ENCODE measurements around the gene WWOX.

WWOX gene

DNA sequence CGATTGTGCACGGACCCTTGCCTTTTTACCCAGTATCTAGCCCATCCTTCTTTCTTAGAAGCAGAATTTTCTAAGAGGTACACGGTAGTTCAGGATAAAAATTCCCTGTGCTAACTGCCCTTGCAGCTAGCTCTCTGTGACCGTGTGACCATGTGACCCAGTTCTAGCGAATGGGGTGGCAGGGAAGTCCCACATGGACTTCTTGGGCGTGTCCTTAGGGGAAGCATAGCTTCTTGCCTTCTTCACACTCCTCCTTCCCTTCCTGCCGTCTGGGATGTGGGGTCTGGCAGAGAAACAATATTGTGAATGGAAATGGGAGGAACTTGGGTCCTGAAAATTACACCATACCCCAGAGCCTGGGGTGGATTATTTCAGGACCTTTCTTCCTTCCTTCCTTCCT, 830.4 kb downstream of the WWOX start:
- Histone ChIP-seq H3K4me1 (ENCODE audit: control insufficient read depth in 1 of 2, insufficient read depth in 1 of 2, low read depth in 1 of 2, low read length in 1 of 2) (no peaks in the 10 kb centered on the region), H3K27me3 (no peaks in the 10 kb centered on the region), H3K27ac (no peak overlapping the region), H3K9me3 (no peaks in the 10 kb centered on the region), H3K36me3 (no peaks in the 10 kb centered on the region), H3K4me3 (ENCODE audit: low read depth in 1 of 2, low read length in 1 of 2) (no peak overlapping the region)
- TF ChIP-seq, protein P1, sequence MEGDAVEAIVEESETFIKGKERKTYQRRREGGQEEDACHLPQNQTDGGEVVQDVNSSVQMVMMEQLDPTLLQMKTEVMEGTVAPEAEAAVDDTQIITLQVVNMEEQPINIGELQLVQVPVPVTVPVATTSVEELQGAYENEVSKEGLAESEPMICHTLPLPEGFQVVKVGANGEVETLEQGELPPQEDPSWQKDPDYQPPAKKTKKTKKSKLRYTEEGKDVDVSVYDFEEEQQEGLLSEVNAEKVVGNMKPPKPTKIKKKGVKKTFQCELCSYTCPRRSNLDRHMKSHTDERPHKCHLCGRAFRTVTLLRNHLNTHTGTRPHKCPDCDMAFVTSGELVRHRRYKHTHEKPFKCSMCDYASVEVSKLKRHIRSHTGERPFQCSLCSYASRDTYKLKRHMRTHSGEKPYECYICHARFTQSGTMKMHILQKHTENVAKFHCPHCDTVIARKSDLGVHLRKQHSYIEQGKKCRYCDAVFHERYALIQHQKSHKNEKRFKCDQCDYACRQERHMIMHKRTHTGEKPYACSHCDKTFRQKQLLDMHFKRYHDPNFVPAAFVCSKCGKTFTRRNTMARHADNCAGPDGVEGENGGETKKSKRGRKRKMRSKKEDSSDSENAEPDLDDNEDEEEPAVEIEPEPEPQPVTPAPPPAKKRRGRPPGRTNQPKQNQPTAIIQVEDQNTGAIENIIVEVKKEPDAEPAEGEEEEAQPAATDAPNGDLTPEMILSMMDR (IDR thresholded peaks at IDR 0.05), result no peak

DNA sequence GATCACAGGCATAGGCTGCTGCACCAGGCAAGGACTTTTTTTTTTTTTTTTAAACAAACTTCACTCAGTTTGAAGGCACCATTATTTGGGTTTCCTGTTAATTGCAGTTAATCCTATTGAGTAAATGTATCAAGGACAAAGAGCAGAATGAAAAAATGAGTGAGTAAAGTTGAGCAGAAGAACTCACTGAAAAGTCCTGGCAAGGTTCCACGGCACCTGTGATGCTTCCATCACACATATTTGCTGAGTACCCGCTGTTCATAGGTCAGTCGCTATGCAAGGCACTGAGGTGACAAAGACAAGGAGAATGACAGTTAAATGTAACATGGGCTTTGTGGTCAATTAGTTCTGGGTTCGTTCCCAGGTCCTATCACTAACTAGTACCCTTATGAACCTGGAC, 831.1 kb downstream of the WWOX start:
- Histone ChIP-seq H3K36me3 (no peaks in the 10 kb centered on the region), H3K4me3 (ENCODE audit: low read depth in 1 of 2, low read length in 1 of 2) (no peak overlapping the region), H3K27ac (no peak overlapping the region), H3K27me3 (no peaks in the 10 kb centered on the region), H3K4me1 (ENCODE audit: control insufficient read depth in 1 of 2, insufficient read depth in 1 of 2, low read depth in 1 of 2, low read length in 1 of 2) (no peaks in the 10 kb centered on the region), H3K9me3 (no peaks in the 10 kb centered on the region)
- TF ChIP-seq, protein P1 (IDR thresholded peaks at IDR 0.05), result no peak

DNA sequence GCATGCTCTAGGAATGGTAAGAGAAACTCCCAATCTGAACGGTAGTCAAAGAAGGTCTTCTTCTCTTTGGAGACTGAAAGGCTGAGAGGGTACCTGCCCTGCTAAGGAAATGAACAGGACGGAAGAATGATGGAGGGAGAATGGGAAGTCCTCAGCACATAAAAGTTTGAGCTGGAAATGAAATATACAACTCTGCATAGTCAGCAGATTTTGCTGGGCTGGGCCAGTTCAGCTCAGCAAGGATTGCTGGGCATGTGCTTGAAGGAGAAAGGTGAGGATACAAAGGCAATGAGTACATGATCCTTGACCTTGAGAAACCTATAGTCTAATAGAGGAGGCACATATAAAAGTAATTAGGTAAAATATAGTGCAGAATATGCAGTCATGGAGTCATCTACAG, 831.8 kb downstream of the WWOX start:
- H3K4me1 ChIP-seq (ENCODE audit: control insufficient read depth in 1 of 2, insufficient read depth in 1 of 2, low read depth in 1 of 2, low read length in 1 of 2), result no peaks in the 10 kb centered on the region
- TF ChIP-seq, protein P1 (IDR thresholded peaks at IDR 0.05), result no peak
- H3K36me3 ChIP-seq, result no peaks in the 10 kb centered on the region
- no peak overlapping the region for H3K27ac ChIP-seq
- H3K4me3 ChIP-seq (ENCODE audit: low read depth in 1 of 2, low read length in 1 of 2), result no peak overlapping the region
- no peaks in the 10 kb centered on the region for H3K9me3 ChIP-seq
- no peaks in the 10 kb centered on the region for H3K27me3 ChIP-seq

DNA sequence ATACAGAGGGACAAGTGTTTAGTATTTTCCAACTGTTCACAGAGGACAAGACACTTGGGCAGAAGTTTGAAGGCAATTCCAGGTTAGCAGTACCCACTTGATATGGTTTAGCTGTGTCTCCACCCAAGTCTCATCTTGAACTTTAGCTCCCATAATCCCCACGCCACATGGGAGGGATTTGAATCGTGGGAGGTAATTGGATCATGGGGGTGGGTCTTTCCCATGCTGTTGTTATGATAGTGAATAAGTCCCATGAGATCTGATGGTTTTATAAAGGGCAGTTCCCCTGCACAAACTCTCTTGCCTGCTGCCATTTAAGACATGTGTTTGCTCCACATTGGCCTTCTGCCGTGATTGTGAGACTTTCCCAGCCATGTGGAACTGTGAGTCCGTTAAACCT, 832.2 kb downstream of the WWOX start:
- Histone ChIP-seq H3K27ac (no peak overlapping the region), H3K4me1 (ENCODE audit: control insufficient read depth in 1 of 2, insufficient read depth in 1 of 2, low read depth in 1 of 2, low read length in 1 of 2) (no peaks in the 10 kb centered on the region), H3K27me3 (no peaks in the 10 kb centered on the region), H3K36me3 (no peaks in the 10 kb centered on the region), H3K9me3 (no peaks in the 10 kb centered on the region), H3K4me3 (ENCODE audit: low read depth in 1 of 2, low read length in 1 of 2) (no peak overlapping the region)
- TF ChIP-seq, protein P1 (IDR thresholded peaks at IDR 0.05), result no peak

DNA sequence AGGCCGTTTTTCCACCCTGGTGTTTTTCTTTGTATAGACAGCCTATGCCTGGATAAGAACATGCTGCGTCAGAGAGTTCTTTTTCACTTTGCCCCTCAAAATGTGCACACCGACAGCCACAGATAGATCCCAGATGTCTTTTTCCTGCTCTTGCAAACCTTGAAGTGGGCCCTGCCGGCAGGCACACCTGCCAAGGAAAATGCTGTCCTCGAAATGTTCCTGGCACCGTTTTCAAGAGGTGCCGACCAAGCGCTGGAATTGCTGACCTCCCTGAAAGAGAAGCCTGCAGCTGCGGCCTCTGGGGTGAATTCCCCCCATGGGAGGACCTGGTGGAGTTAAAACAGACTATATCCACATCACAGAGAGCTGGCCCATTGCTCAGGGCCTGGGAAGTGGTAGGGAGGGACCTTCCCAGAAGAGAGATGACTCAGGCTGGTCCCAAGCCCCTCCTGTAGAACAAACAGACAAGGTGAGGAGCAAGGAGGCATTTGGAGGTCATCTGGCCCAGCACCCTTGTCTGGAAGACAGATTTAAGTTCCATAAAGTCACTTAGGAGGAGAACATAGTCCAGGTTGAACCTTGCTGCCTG, 833.0 kb downstream of the WWOX start:
- TF ChIP-seq, protein P1 (IDR thresholded peaks at IDR 0.05), result no peak
- Histone ChIP-seq H3K36me3 (no peaks in the 10 kb centered on the region), H3K4me1 (ENCODE audit: control insufficient read depth in 1 of 2, insufficient read depth in 1 of 2, low read depth in 1 of 2, low read length in 1 of 2) (no peaks in the 10 kb centered on the region), H3K4me3 (ENCODE audit: low read depth in 1 of 2, low read length in 1 of 2) (no peak overlapping the region), H3K27me3 (no peaks in the 10 kb centered on the region), H3K27ac (no peak overlapping the region), H3K9me3 (no peaks in the 10 kb centered on the region)

DNA sequence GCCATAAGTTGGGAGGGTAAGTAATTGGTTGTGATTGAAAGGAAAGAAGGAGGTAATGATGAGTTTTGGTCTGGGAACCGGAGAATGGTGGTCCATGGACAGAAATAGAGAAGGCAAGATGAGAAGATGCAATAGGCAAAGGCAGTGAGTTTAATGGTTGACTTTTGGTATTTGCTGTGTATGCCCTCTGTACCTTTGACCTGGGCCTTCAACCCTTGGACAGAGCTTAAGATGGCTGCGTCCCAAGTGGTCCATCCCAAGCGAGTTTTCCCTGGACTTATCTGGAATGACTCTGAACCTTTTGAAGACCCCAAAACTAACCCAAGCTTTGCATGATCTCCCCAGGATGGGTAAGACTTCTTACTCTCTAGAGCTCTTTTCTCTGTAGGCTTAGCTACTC, 836.6 kb downstream of the WWOX start:
- Histone ChIP-seq H3K4me1 (ENCODE audit: control insufficient read depth in 1 of 2, insufficient read depth in 1 of 2, low read depth in 1 of 2, low read length in 1 of 2) (no peaks in the 10 kb centered on the region), H3K9me3 (no peaks in the 10 kb centered on the region), H3K27me3 (no peaks in the 10 kb centered on the region), H3K4me3 (ENCODE audit: low read depth in 1 of 2, low read length in 1 of 2) (no peak overlapping the region), H3K27ac (no peak overlapping the region), H3K36me3 (no peaks in the 10 kb centered on the region)
- TF ChIP-seq, protein P1 (IDR thresholded peaks at IDR 0.05), result no peak
